H1 (cell line): Measurements from ENCODE around the gene FABP7. TPM values are rescaled to one million over a fixed set of nuclear protein-coding genes. Genes with fewer than 3 reads are reported as not detected.
"Not testable (repeated sequence)": the region's sequence is repeated elsewhere in the genome, so short reads cannot be mapped to it uniquely, and the experiment has no call there.

Experiments used
- CTCF ChIA-PET: fragments of 300-600 bp; sonication (Branson Sonifier 250); formaldehyde crosslinking; loops from one replicate; lab custom pipeline; 2021; ENCODE audit not compliant: partially characterized antibody; lab: Charles Lee
- POLR2A ChIA-PET: fragments of 300-600 bp; sonication (Branson Sonifier 250); formaldehyde crosslinking; loops from one replicate; lab custom pipeline; 2021; ENCODE audit warnings: inconsistent platforms; ENCODE audit not compliant: partially characterized antibody; lab: Charles Lee
- DNase-seq, 2 experiments: peaks; one replicate each; pipeline versions ENCODE4 v3.0.0 to v3.0.0-alpha.2; 2010 to 2022; ENCODE audit warnings: low spot score in 2 of 2, low read depth in 1 of 2, mixed read lengths in 1 of 2
- FAIRE-seq: peaks from 2 replicates; lab custom pipeline; 2011; peaks lifted over from hg19 to GRCh38; lab: Jason Lieb, UNC
- H2AFZ ChIP-seq: 2 replicates; pipeline ENCODE4 v1.8.1; 2012; ENCODE audit warnings: low read length, inconsistent platforms
- H2AK5ac ChIP-seq: 2 replicates; pipeline ENCODE4 v1.6.1; 2013; ENCODE audit warnings: low read depth, low read length
- H2BK120ac ChIP-seq: replicated peaks from 2 replicates; pipeline ENCODE3; 2013; ENCODE audit warnings: low read depth, low read length, inconsistent platforms
- H2BK12ac ChIP-seq: 2 replicates; pipeline ENCODE4 v1.6.1; 2013; ENCODE audit warnings: low read depth, low read length
- H2BK15ac ChIP-seq: 2 replicates; pipeline ENCODE4 v1.6.1; 2013; ENCODE audit warnings: low read length
- H2BK20ac ChIP-seq: 2 replicates; pipeline ENCODE4 v1.6.1; 2013; ENCODE audit warnings: low read length
- H2BK5ac ChIP-seq: 2 replicates; pipeline ENCODE4 v1.6.1; 2013; ENCODE audit warnings: low read depth, low read length
- H3K14ac ChIP-seq: 2 replicates; pipeline ENCODE4 v1.6.1; 2013; ENCODE audit warnings: inconsistent platforms; ENCODE audit not compliant: insufficient read length
- H3K18ac ChIP-seq: 2 replicates; pipeline ENCODE4 v1.6.1; 2013; ENCODE audit warnings: low read length; ENCODE audit errors: extremely low read depth
- H3K23ac ChIP-seq: 2 replicates; pipeline ENCODE4 v1.6.1; 2013; ENCODE audit warnings: inconsistent platforms; ENCODE audit not compliant: insufficient read length
- H3K23me2 ChIP-seq: 2 replicates; pipeline ENCODE4 v1.6.1; 2013; ENCODE audit warnings: low read depth, low read length
- H3K27ac ChIP-seq: 2 replicates; pipeline ENCODE4 v1.6.1; 2011; ENCODE audit warnings: low read depth, low read length, inconsistent platforms
- H3K27me3 ChIP-seq, 4 experiments: replicated peaks in 1 of 4; 1 replicate in 1 of 4; 2 replicates in 3 of 4; pipeline versions ENCODE4 v1.6.1 to v1.8.1; 2011 to 2013; ENCODE audit warnings: low read length in 3 of 4, mild to moderate bottlenecking in 3 of 4, inconsistent platforms in 2 of 4, mixed read lengths in 2 of 4, moderate library complexity in 1 of 4; ENCODE audit not compliant: control insufficient read depth in 3 of 4, insufficient read depth in 3 of 4; ENCODE audit errors: extremely low read depth in 1 of 4
- H3K36me3 ChIP-seq, 4 experiments: 2 replicates each; pipeline versions ENCODE4 v1.6.1 to v1.8.1; 2011 to 2013; ENCODE audit warnings: mild to moderate bottlenecking in 4 of 4, low read length in 3 of 4, moderate library complexity in 2 of 4, control low read depth in 1 of 4, inconsistent platforms in 1 of 4; ENCODE audit not compliant: insufficient read depth in 4 of 4, control insufficient read depth in 2 of 4
- H3K4ac ChIP-seq: replicated peaks from 2 replicates; pipeline ENCODE3; 2013; ENCODE audit warnings: low read length, low read depth, mixed read lengths, inconsistent platforms; ENCODE audit not compliant: insufficient read length
- H3K4me1 ChIP-seq, 4 experiments: replicated peaks in 1 of 4; 1 replicate in 1 of 4; 2 replicates in 3 of 4; pipeline versions ENCODE4 v1.6.1 to v1.8.1; 2011 to 2013; ENCODE audit warnings: low read length in 3 of 4, inconsistent platforms in 2 of 4, mixed read lengths in 1 of 4; ENCODE audit not compliant: insufficient read depth in 4 of 4, control insufficient read depth in 3 of 4
- H3K4me2 ChIP-seq, 2 experiments: 2 replicates each; pipeline versions ENCODE4 v1.6.1 to v1.8.1; 2011 to 2013; ENCODE audit warnings: low read depth in 2 of 2, low read length in 2 of 2, control low read depth in 1 of 2, inconsistent platforms in 1 of 2, mild to moderate bottlenecking in 1 of 2; ENCODE audit not compliant: insufficient read depth in 1 of 2
- H3K4me3 ChIP-seq, 4 experiments: fragments of 200-600, 300-600 bp in 1 of 4; sonication (generic), shearing (Covaris generic), sonication (Bioruptor Twin) in 1 of 4; 2 replicates each; pipeline versions ENCODE4 v1.5.1 to v1.8.1; 2011 to 2016; ENCODE audit warnings: low read length in 4 of 4, low read depth in 3 of 4, control low read depth in 2 of 4, inconsistent platforms in 2 of 4, mild to moderate bottlenecking in 2 of 4, mixed read lengths in 1 of 4, moderate library complexity in 1 of 4; ENCODE audit not compliant: insufficient read depth in 2 of 4; ENCODE audit errors: extremely low read depth in 1 of 4
- H3K56ac ChIP-seq: replicated peaks from 2 replicates; pipeline ENCODE3; 2013; ENCODE audit warnings: low read depth, mild to moderate bottlenecking, mixed read lengths, low read length, inconsistent platforms; ENCODE audit not compliant: insufficient read length
- H3K79me1 ChIP-seq: 2 replicates; pipeline ENCODE4 v1.6.1; 2013; ENCODE audit warnings: low read depth, low read length, control low read depth
- H3K79me2 ChIP-seq, 2 experiments: 2 replicates each; pipeline versions ENCODE4 v1.6.1 to v1.8.1; 2012 to 2013; ENCODE audit warnings: low read length in 2 of 2, mild to moderate bottlenecking in 2 of 2, inconsistent platforms in 1 of 2; ENCODE audit not compliant: insufficient read depth in 2 of 2, control insufficient read depth in 1 of 2
- H3K9ac ChIP-seq, 4 experiments: replicated peaks in 1 of 4; 1 replicate in 1 of 4; 2 replicates in 3 of 4; pipeline versions ENCODE4 v1.6.1 to v1.8.1; 2011 to 2013; ENCODE audit warnings: low read depth in 3 of 4, low read length in 3 of 4, control low read depth in 2 of 4, mild to moderate bottlenecking in 2 of 4, moderate library complexity in 2 of 4, inconsistent platforms in 1 of 4; ENCODE audit errors: extremely low read depth in 1 of 4
- H3K9me3 ChIP-seq, 2 experiments: 2 replicates each; pipeline versions ENCODE4 v1.6.1 to v1.8.1; 2012 to 2013; ENCODE audit warnings: mild to moderate bottlenecking in 2 of 2, moderate library complexity in 2 of 2, control low read depth in 1 of 2, inconsistent platforms in 1 of 2, low read depth in 1 of 2, low read length in 1 of 2, mixed read lengths in 1 of 2; ENCODE audit not compliant: insufficient read depth in 2 of 2
- H4K20me1 ChIP-seq, 2 experiments: replicated peaks in 1 of 2; 2 replicates each; pipeline versions ENCODE3 to v1.8.1; 2011 to 2013; ENCODE audit warnings: inconsistent platforms in 2 of 2, low read length in 2 of 2, mild to moderate bottlenecking in 1 of 2; ENCODE audit not compliant: insufficient read depth in 2 of 2, control insufficient read depth in 1 of 2
- H4K5ac ChIP-seq: 2 replicates; pipeline ENCODE4 v1.6.1; 2013; ENCODE audit warnings: low read length, low read depth, mixed read lengths, inconsistent platforms; ENCODE audit not compliant: insufficient read length
- H4K8ac ChIP-seq: 2 replicates; pipeline ENCODE4 v1.8.0; 2013; ENCODE audit warnings: mild to moderate bottlenecking, moderate library complexity, low read length, inconsistent platforms; ENCODE audit not compliant: insufficient read depth; ENCODE audit errors: extremely low read depth
- H4K91ac ChIP-seq: replicated peaks from 2 replicates; pipeline ENCODE3; 2013; ENCODE audit warnings: low read length, mixed read lengths, inconsistent platforms; ENCODE audit not compliant: insufficient read length
- WGBS, 2 experiments: shearing (Covaris generic) in 1 of 2; methylation state at CpG; one replicate each; pipeline versions ENCODE4 v1.1.6 to v1.1.7; 2013 to 2015; ENCODE audit warnings: low lambda C conversion rate in 2 of 2, mixed read lengths in 2 of 2, inconsistent platforms in 1 of 2, low coverage in 1 of 2, missing lambda C conversion rate in 1 of 2; ENCODE audit not compliant: insufficient replicate concordance in 2 of 2, insufficient coverage in 1 of 2, insufficient read length in 1 of 2; ENCODE audit errors: extremely low coverage in 1 of 2, missing lambda C conversion rate in 1 of 2; 5-methylcytosine and 5-hydroxymethylcytosine counted together
- polyA plus RNA-seq, 7 experiments: library from polyadenylated mRNA; depleted of rRNA in 3 of 7; stranded (reverse) in 5 of 7; unstranded in 2 of 7; fragments of >200 nt in 5 of 7; fragments of 200-250 nt in 2 of 7; gene quantifications; 1 replicate in 5 of 7; 2 replicates in 1 of 7; 4 replicates in 1 of 7; pipeline versions ENCODE4 v1.2.1 to v1.2.3, GENCODE V29; 2011 to 2013; ENCODE audit warnings: missing spikeins in 2 of 7, mixed read lengths in 2 of 7
- total RNA-seq: library from RNA; stranded (reverse); fragmentation: NEBNext Ultra II Directional; extraction: Animal tissue kit (Norgen Biotek cat#: 25700); gene quantifications from 2 replicates; pipeline ENCODE4 v1.2.1, GENCODE V29; 2021

Gene FABP7
- total and polyA plus RNA-seq, 2 of the 8 experiments (the other 6 are each of a cell fraction or from before 2014, with no cell fraction given) = 10.6 to 13.1 TPM

- H4K8ac ChIP-seq, H3K79me1 ChIP-seq, H3K4ac ChIP-seq, H3K9ac ChIP-seq, H3K18ac ChIP-seq, H3K23me2 ChIP-seq, H2BK20ac ChIP-seq, H2BK15ac ChIP-seq, H3K79me2 ChIP-seq, H3K23ac ChIP-seq, FAIRE-seq, H3K4me2 ChIP-seq, DNase-seq, H2BK12ac ChIP-seq, H3K9me3 ChIP-seq, H4K5ac ChIP-seq, H2BK120ac ChIP-seq, H3K36me3 ChIP-seq, H3K14ac ChIP-seq, H2AFZ ChIP-seq, H3K4me3 ChIP-seq, H3K27ac ChIP-seq, H2AK5ac ChIP-seq, H3K4me1 ChIP-seq, H3K56ac ChIP-seq, H2BK5ac ChIP-seq, H4K20me1 ChIP-seq, H3K27me3 ChIP-seq, H4K91ac ChIP-seq: not testable (repeated sequence)
- ChIA-PET POLR2A (interaction anchor here (1.0 to 1.4 kb wide), 2 partner anchors 45 to 203 kb away, joined by 3 to 4 read pairs; partner anchors contain the start of gene SMPDL3A), CTCF (interaction anchor here (1.2 to 8.7 kb wide), 17 partner anchors 9 to 331 kb away, joined by 3 to 103 read pairs (median 5); partner anchors contain the start of gene SMPDL3A)
- WGBS, 2 experiments = 92% methylated on average over 3 of the region's 3 CpGs; no CpG with 5 or more reads in 1 of the 2 experiments
These were observed 34.7 kb upstream of the FABP7 start for GRCh38 chr6:122744856-122745255.
